ENCODE results near the gene TEAD3. TPM values are rescaled to one million over a fixed set of nuclear protein-coding genes. Genes with fewer than 3 reads are reported as not detected.
"Not testable (repeated sequence)": the region's sequence is repeated elsewhere in the genome, so short reads cannot be mapped to it uniquely, and the experiment has no call there.

The TEAD3 gene
- total and polyA plus RNA-seq, 4 donors = 1.9 to 6.8 (median 4.5) TPM

DNA sequence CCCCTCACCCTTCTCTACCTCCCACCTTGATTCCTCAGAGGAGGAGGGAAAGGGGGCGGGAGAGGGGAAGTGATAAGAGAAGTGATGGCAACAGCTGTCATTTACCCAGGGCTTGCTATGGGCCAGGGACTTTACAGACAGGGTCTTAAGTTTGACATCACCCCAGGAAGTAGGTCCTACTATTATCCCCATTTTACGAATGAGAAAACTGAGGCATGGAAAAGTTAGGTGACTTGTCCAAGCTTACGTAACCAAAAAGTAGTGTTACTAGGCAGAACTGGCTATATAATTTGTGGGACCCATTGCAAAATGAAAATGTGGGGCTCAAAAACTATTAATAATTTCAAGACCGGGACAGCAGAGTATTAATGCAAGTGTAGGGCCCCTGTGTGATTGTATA, 55.2 kb downstream of the TEAD3 start (continued):
- TF ChIP-seq, protein P1, sequence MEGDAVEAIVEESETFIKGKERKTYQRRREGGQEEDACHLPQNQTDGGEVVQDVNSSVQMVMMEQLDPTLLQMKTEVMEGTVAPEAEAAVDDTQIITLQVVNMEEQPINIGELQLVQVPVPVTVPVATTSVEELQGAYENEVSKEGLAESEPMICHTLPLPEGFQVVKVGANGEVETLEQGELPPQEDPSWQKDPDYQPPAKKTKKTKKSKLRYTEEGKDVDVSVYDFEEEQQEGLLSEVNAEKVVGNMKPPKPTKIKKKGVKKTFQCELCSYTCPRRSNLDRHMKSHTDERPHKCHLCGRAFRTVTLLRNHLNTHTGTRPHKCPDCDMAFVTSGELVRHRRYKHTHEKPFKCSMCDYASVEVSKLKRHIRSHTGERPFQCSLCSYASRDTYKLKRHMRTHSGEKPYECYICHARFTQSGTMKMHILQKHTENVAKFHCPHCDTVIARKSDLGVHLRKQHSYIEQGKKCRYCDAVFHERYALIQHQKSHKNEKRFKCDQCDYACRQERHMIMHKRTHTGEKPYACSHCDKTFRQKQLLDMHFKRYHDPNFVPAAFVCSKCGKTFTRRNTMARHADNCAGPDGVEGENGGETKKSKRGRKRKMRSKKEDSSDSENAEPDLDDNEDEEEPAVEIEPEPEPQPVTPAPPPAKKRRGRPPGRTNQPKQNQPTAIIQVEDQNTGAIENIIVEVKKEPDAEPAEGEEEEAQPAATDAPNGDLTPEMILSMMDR (IDR thresholded peaks at IDR 0.05; ENCODE audit: low read depth, low read length, missing input control) = no peak
- TF ChIP-seq JUND (IDR thresholded peaks at IDR 0.05) (no peak), RXRA (IDR thresholded peaks at IDR 0.05) (no peak)
- TF ChIP-seq, protein P2, sequence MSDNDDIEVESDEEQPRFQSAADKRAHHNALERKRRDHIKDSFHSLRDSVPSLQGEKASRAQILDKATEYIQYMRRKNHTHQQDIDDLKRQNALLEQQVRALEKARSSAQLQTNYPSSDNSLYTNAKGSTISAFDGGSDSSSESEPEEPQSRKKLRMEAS (IDR thresholded peaks at IDR 0.05) = no peak

DNA sequence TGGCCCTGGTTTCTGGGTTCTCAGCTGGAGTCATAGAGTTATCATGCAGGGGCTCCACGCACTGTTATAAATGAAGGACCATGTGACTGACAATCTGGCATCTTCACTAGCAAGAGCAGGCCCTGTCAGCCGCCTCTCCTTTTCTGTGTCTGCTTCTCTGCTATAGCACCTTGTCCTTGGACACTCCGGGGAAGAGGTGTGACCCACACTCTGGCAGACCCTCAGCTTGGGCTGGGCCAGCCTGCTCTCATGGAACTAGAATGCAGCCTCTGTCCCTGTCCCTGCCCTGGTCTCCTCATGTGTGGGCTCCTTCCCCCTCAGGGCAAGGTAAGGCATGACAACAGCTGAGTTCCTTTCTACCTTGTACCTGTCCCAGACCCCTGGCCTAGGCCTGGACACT, 55.7 kb downstream of the TEAD3 start:
- 97% methylated on average over 3 of the region's 3 CpGs for WGBS
- Histone ChIP-seq H3K27ac (ENCODE audit: low read depth in 1 of 2, low read length in 2 of 2) (no peak overlapping the region), H3K9ac (ENCODE audit: low read depth in 1 of 2, low read length in 2 of 2) (no peak overlapping the region), H3K9me3 (ENCODE audit: control insufficient read depth in 4 of 4, low read length in 3 of 4) (no peaks in the 10 kb centered on the region), H3K36me3 (ENCODE audit: control insufficient read depth in 4 of 4, insufficient read depth in 3 of 4, low read depth in 1 of 4, low read length in 3 of 4) (no peaks in the 10 kb centered on the region), H3K4me1 (ENCODE audit: control insufficient read depth in 4 of 4, insufficient read depth in 4 of 4, low read length in 3 of 4) (no peaks in the 10 kb centered on the region), H3K27me3 (ENCODE audit: control insufficient read depth in 4 of 4, insufficient read depth in 4 of 4, low read length in 3 of 4) (no peaks in the 10 kb centered on the region), H3K4me3 (ENCODE audit: low read depth in 1 of 3, low read length in 3 of 3) (no peak overlapping the region)
- DNase-seq (ENCODE audit: low spot score) = no peak
- TF ChIP-seq, protein P2 (IDR thresholded peaks at IDR 0.05) = no peak
- TF ChIP-seq GABPA (IDR thresholded peaks at IDR 0.05 in 1 of 2, conservative IDR thresholded peaks at IDR 0.05 in 1 of 2) (no peak), EGR1 (IDR thresholded peaks at IDR 0.05; ENCODE audit: low read depth in 2 of 2) (no peak), RAD21 (IDR thresholded peaks at IDR 0.05) (no peak), RXRA (IDR thresholded peaks at IDR 0.05) (no peak), SP1 (IDR thresholded peaks at IDR 0.05) (no peak), HNF4A (conservative IDR thresholded peaks at IDR 0.05) (no peak), YY1 (IDR thresholded peaks at IDR 0.05) (no peak), HNF4G (IDR thresholded peaks at IDR 0.05) (no peak), NR2F2 (IDR thresholded peaks at IDR 0.05) (no peak), TAF1 (conservative IDR thresholded peaks at IDR 0.05) (no peak)
- TF ChIP-seq, protein P3, sequence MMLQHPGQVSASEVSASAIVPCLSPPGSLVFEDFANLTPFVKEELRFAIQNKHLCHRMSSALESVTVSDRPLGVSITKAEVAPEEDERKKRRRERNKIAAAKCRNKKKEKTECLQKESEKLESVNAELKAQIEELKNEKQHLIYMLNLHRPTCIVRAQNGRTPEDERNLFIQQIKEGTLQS (IDR thresholded peaks at IDR 0.05) = no peak
- TF ChIP-seq, protein P1 (IDR thresholded peaks at IDR 0.05; ENCODE audit: low read depth, low read length, missing input control) = no peak

DNA sequence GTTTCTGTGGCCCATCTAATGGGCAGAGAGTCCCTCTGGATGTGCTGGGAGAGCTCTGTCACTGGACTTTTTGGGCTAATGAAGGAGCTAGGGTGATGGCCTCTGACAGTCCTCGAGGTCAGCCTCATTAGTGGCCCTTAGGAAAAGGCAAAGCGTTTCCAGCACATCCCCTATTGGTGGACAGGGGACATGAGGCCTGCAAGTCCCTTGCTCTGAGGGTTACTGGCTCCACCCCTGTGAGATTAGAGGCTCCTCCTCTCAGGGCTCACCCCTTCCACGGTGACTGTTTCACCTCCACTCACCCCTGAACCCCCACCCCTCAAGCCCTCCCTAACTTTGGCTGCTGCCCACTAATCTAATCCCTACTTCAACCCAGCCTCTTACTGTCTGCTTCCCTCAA, 57.6 kb downstream of the TEAD3 start:
- H3K27me3 ChIP-seq (ENCODE audit: control insufficient read depth in 4 of 4, insufficient read depth in 4 of 4, low read length in 3 of 4) = no peaks in the 10 kb centered on the region
- TF ChIP-seq, protein P4, sequence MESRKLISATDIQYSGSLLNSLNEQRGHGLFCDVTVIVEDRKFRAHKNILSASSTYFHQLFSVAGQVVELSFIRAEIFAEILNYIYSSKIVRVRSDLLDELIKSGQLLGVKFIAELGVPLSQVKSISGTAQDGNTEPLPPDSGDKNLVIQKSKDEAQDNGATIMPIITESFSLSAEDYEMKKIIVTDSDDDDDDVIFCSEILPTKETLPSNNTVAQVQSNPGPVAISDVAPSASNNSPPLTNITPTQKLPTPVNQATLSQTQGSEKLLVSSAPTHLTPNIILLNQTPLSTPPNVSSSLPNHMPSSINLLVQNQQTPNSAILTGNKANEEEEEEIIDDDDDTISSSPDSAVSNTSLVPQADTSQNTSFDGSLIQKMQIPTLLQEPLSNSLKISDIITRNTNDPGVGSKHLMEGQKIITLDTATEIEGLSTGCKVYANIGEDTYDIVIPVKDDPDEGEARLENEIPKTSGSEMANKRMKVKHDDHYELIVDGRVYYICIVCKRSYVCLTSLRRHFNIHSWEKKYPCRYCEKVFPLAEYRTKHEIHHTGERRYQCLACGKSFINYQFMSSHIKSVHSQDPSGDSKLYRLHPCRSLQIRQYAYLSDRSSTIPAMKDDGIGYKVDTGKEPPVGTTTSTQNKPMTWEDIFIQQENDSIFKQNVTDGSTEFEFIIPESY (IDR thresholded peaks at IDR 0.05) = no peak
- no peak for TF ChIP-seq FOXA2 (IDR thresholded peaks at IDR 0.05)
- no peak overlapping the region for H3K9ac ChIP-seq (ENCODE audit: low read depth in 1 of 2, low read length in 2 of 2)
- no peak overlapping the region for H3K27ac ChIP-seq (ENCODE audit: low read depth in 1 of 2, low read length in 2 of 2)
- H3K36me3 ChIP-seq (ENCODE audit: control insufficient read depth in 4 of 4, insufficient read depth in 3 of 4, low read depth in 1 of 4, low read length in 3 of 4) = no peaks in the 10 kb centered on the region
- no peak for DNase-seq (ENCODE audit: low spot score)
- no peaks in the 10 kb centered on the region for H3K9me3 ChIP-seq (ENCODE audit: control insufficient read depth in 4 of 4, low read length in 3 of 4)
- H3K4me1 ChIP-seq (ENCODE audit: control insufficient read depth in 4 of 4, insufficient read depth in 4 of 4, low read length in 3 of 4) = peaks cover 4 to 7% (median 6%) of the 10 kb centered on the region in 4 donors
- 64% methylated on average over 3 of the region's 3 CpGs for WGBS
- no peak overlapping the region for H3K4me3 ChIP-seq (ENCODE audit: low read depth in 1 of 3, low read length in 3 of 3)

DNA sequence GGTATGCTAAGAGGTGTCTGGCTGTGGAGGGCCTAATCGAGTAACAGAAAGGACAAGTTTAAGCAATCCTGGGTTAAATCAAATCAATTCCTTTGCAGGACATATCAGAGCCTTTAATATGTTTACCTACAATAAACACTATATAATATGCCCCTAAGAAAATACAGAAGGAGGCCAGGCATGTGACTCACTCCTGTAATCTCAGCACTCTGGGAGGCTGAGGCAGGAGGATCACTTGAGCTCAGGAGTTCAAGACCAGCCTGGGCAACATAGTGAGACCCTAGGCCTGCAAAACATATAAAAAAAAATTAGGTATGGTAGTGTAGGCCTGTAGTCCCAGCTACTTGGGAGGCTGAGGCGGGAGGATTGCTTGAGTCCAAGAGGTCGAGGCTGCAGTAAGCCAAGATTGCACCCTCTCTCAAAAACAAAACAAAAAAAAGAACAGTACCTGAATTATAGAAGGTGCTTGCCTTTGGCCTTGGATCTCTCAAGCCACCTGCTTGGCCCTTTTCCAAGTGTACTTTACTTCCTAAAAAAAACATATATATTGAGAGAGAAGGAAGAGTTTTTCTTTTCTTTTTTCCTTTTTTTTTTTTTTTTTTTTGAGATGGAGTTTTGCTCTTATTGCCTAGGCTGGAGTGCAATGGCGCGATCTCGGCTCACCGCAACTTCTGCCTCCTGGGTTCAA, 58.4 kb downstream of the TEAD3 start:
- not testable (repeated sequence) for H3K4me3 ChIP-seq (ENCODE audit: low read depth in 1 of 3, low read length in 3 of 3); DNase-seq (ENCODE audit: low spot score); H3K36me3 ChIP-seq (ENCODE audit: control insufficient read depth in 4 of 4, insufficient read depth in 3 of 4, low read depth in 1 of 4, low read length in 3 of 4); H3K4me1 ChIP-seq (ENCODE audit: control insufficient read depth in 4 of 4, insufficient read depth in 4 of 4, low read length in 3 of 4); H3K9ac ChIP-seq (ENCODE audit: low read depth in 1 of 2, low read length in 2 of 2); H3K9me3 ChIP-seq (ENCODE audit: control insufficient read depth in 4 of 4, low read length in 3 of 4); H3K27ac ChIP-seq (ENCODE audit: low read depth in 1 of 2, low read length in 2 of 2); H3K27me3 ChIP-seq (ENCODE audit: control insufficient read depth in 4 of 4, insufficient read depth in 4 of 4, low read length in 3 of 4)
- WGBS = 92% methylated on average over 7 of the region's 7 CpGs

Measured in liver (tissue), 9 donors.